GM21423 (cell line): ENCODE measurements around the gene GRB10.

Experiments
- ATAC-seq: cut with Tn5 transposase; IDR thresholded peaks from one replicate; pipeline ENCODE4 v1.9.1; 2021; ENCODE audit warnings: mild to moderate bottlenecking, moderate library complexity; ENCODE audit not compliant: unreplicated experiment

Gene GRB10

GRCh38 chr7:50803359-50804337 is 21.0 kb upstream of the GRB10 start:
- ATAC-seq: no peak

- ATAC-seq: no peak
Measured at GRCh38 chr7:50801907-50802306, 19.2 kb upstream of the GRB10 start.

- ATAC-seq: no peak
Measured at GRCh38 chr7:50799873-50800272, 17.2 kb upstream of the GRB10 start.

- no peak for ATAC-seq
Measured at GRCh38 chr7:50798126-50798525, 15.4 kb upstream of the GRB10 start.

GRCh38 chr7:50795831-50796230 is 13.1 kb upstream of the GRB10 start:
- no peak for ATAC-seq

GRCh38 chr7:50795253-50795652 is 12.6 kb upstream of the GRB10 start:
- no peak for ATAC-seq

- no peak for ATAC-seq
Measured at GRCh38 chr7:50793947-50794570, 11.4 kb upstream of the GRB10 start.

GRCh38 chr7:50793120-50793946 is 10.6 kb upstream of the GRB10 start:
- no peak for ATAC-seq

GRCh38 chr7:50792342-50793119 is 9.8 kb upstream of the GRB10 start:
- ATAC-seq: no peak

- no peak for ATAC-seq
Measured at GRCh38 chr7:50791938-50792341, 9.2 kb upstream of the GRB10 start.

- ATAC-seq: no peak
Measured at GRCh38 chr7:50791363-50791937, 8.8 kb upstream of the GRB10 start.

GRCh38 chr7:50790381-50790780 is 7.7 kb upstream of the GRB10 start:
- ATAC-seq: no peak

- ATAC-seq: no peak
Measured at GRCh38 chr7:50788382-50788781, 5.7 kb upstream of the GRB10 start.

GRCh38 chr7:50787825-50788224 is 5.1 kb upstream of the GRB10 start:
- no peak for ATAC-seq

- no peak for ATAC-seq
Measured at GRCh38 chr7:50785346-50785745, 2.6 kb upstream of the GRB10 start.

GRCh38 chr7:50783801-50784507 is 1.3 kb upstream of the GRB10 start:
- ATAC-seq: no peak

- ATAC-seq: no peak
Measured at GRCh38 chr7:50783303-50783702, 607 bp upstream of the GRB10 start.

GRCh38 chr7:50781381-50782293 is 1.1 kb downstream of the GRB10 start:
- ATAC-seq: no peak

- no peak for ATAC-seq
Measured at GRCh38 chr7:50780436-50780835, 2.3 kb downstream of the GRB10 start.
